ENCODE data around the gene RAB7B.

Gene RAB7B

GRCh38 chr1:205972081-205972480 is 31.1 kb downstream of the RAB7B start:
- TF ChIP-seq CTCF (IDR thresholded peaks at IDR 0.05; ENCODE audit: low read depth, low read length, missing control alignments): no peak
- DNase-seq: no peak
- Histone ChIP-seq H3K27me3 (replicated peaks) (no peaks in the 10 kb centered on the region), H3K36me3 (replicated peaks) (no peaks in the 10 kb centered on the region), H3K4me3 (ENCODE audit: low read depth, low read length) (no peak overlapping the region), H3K27ac (no peak overlapping the region)
- in situ Hi-C loops (cut with HindIII; ENCODE audit: low pct_ligation_motif_present, low sequenced_read_pairs): no loop called here

GRCh38 chr1:205971082-205971481 is 32.1 kb downstream of the RAB7B start:
- in situ Hi-C loops (cut with HindIII; ENCODE audit: low pct_ligation_motif_present, low sequenced_read_pairs): no loop called here
- Histone ChIP-seq H3K27me3 (replicated peaks) (no peaks in the 10 kb centered on the region), H3K27ac (no peak overlapping the region), H3K4me3 (ENCODE audit: low read depth, low read length) (no peak overlapping the region), H3K36me3 (replicated peaks) (no peaks in the 10 kb centered on the region)
- no peak for TF ChIP-seq CTCF (IDR thresholded peaks at IDR 0.05; ENCODE audit: low read depth, low read length, missing control alignments)
- no peak for DNase-seq

GRCh38 chr1:205970486-205970885 is 32.7 kb downstream of the RAB7B start:
- Histone ChIP-seq H3K4me3 (ENCODE audit: low read depth, low read length) (no peak overlapping the region), H3K27ac (no peak overlapping the region), H3K27me3 (replicated peaks) (no peaks in the 10 kb centered on the region), H3K36me3 (replicated peaks) (no peaks in the 10 kb centered on the region)
- DNase-seq: no peak
- in situ Hi-C loops (cut with HindIII; ENCODE audit: low pct_ligation_motif_present, low sequenced_read_pairs): no loop called here
- TF ChIP-seq CTCF (IDR thresholded peaks at IDR 0.05; ENCODE audit: low read depth, low read length, missing control alignments): no peak

- no peak overlapping the region for H3K27ac ChIP-seq
- H3K27me3 ChIP-seq (replicated peaks): no peaks in the 10 kb centered on the region
- DNase-seq: no peak
- H3K4me3 ChIP-seq (ENCODE audit: low read depth, low read length): no peak overlapping the region
- in situ Hi-C loops (cut with HindIII; ENCODE audit: low pct_ligation_motif_present, low sequenced_read_pairs): no loop called here
- TF ChIP-seq CTCF (IDR thresholded peaks at IDR 0.05; ENCODE audit: low read depth, low read length, missing control alignments): no peak
- H3K36me3 ChIP-seq (replicated peaks): no peaks in the 10 kb centered on the region
These were observed 34.0 kb downstream of the RAB7B start for GRCh38 chr1:205969229-205969628.

- no peaks in the 10 kb centered on the region for H3K27me3 ChIP-seq (replicated peaks)
- no peak for TF ChIP-seq CTCF (IDR thresholded peaks at IDR 0.05; ENCODE audit: low read depth, low read length, missing control alignments)
- H3K27ac ChIP-seq: no peak overlapping the region
- in situ Hi-C loops (cut with HindIII; ENCODE audit: low pct_ligation_motif_present, low sequenced_read_pairs): no loop called here
- no peak overlapping the region for H3K4me3 ChIP-seq (ENCODE audit: low read depth, low read length)
- no peak for DNase-seq
- no peaks in the 10 kb centered on the region for H3K36me3 ChIP-seq (replicated peaks)
These were observed 35.5 kb downstream of the RAB7B start for GRCh38 chr1:205967554-205968335.
